Transverse colon (tissue), 4 donors: ENCODE measurements around the gene ZNF236. TPM values are rescaled to one million over a fixed set of nuclear protein-coding genes. Genes with fewer than 3 reads are reported as not detected.

Source experiments
- DNase-seq: peaks from one replicate; pipeline ENCODE4 v3.0.0-alpha.2; 2019
- H3K27ac ChIP-seq, 4 donors: fragments of 200-600 bp; sonication (generic); 2 replicates each; pipeline ENCODE4 v1.5.1; 2016 to 2018; ENCODE audit warnings: inconsistent platforms in 4 of 4
- H3K27me3 ChIP-seq: fragments of 200-600 bp; sonication (generic); 2 replicates; pipeline ENCODE4 v1.5.1; 2017; ENCODE audit warnings: inconsistent platforms
- H3K36me3 ChIP-seq, 4 donors: fragments of 200-600 bp; sonication (generic); 2 replicates each; pipeline ENCODE4 v1.5.1; 2017 to 2019; ENCODE audit warnings: inconsistent platforms in 4 of 4
- H3K4me1 ChIP-seq, 4 donors: fragments of 200-600 bp; sonication (generic); 2 replicates each; pipeline ENCODE4 v1.5.1; 2017 to 2020; ENCODE audit warnings: inconsistent platforms in 4 of 4
- H3K4me3 ChIP-seq, 4 donors: fragments of 200-600 bp; sonication (generic); 1 replicate in 1 of 4; 2 replicates in 3 of 4; pipeline versions ENCODE4 v1.5.1 to v1.6.1; 2017 to 2019; ENCODE audit warnings: inconsistent platforms in 4 of 4
- H3K9me3 ChIP-seq, 2 donors: fragments of 200-600 bp; sonication (generic); 2 replicates each; pipeline ENCODE4 v1.5.1; 2017 to 2019; ENCODE audit warnings: inconsistent platforms in 2 of 2
- EP300 ChIP-seq: sonication (generic); formaldehyde crosslinking; IDR thresholded peaks from one replicate; pipeline ENCODE4 v1.6.1; 2017; ENCODE audit warnings: antibody characterized with exemption, low read depth
- POLR2A ChIP-seq: fragments of 450-650 bp; IDR thresholded peaks from one replicate; pipeline ENCODE4 v1.6.1; 2016; ENCODE audit warnings: antibody characterized with exemption, mild to moderate bottlenecking, moderate library complexity
- POLR2AphosphoS5 ChIP-seq, 3 donors: sonication (generic); formaldehyde crosslinking; IDR thresholded peaks; one replicate each; pipeline ENCODE4 v1.6.1; 2016; ENCODE audit warnings: antibody characterized with exemption in 3 of 3
- WGBS, 2 donors: methylation state at CpG; one replicate each; pipeline ENCODE4 v1.1.5; 2018; ENCODE audit warnings: low coverage in 1 of 2; 5-methylcytosine and 5-hydroxymethylcytosine counted together
- in situ Hi-C, 4 donors: fragments of 200-750 bp; cut with MboI; loops; one replicate each; pipeline versions ENCODE4 v1.15.0 to v1.15.1; 2017; ENCODE audit warnings: low sequenced_read_pairs in 3 of 4, low pct_ligation_motif_present in 1 of 4, low pct_unique_long_range_greater_than_20kb in 1 of 4
- intact Hi-C: fragments of 100-400 bp; cut with DNase I; formaldehyde crosslinking; loops from one replicate; pipeline ENCODE4 v1.15.1; 2023; ENCODE audit warnings: low total_unique reads
- total RNA-seq, 4 donors: library from RNA; depleted of rRNA; stranded (reverse); fragments of >200 nt; gene quantifications; one replicate each; pipeline ENCODE4 v1.1.0, GENCODE V29; 2016
- TF ChIP-seq, protein P1 (sequence below), 5 experiments: fragments of 200-600 bp in 3 of 5; fragments of 450-650 bp in 2 of 5; sonication (generic) in 3 of 5; IDR thresholded peaks; 1 replicate in 2 of 5; 2 replicates in 3 of 5; pipeline ENCODE4 v1.5.1; 2016 to 2017; ENCODE audit warnings: antibody characterized with exemption in 5 of 5, inconsistent platforms in 3 of 5, mild to moderate bottlenecking in 2 of 5, moderate library complexity in 1 of 5

Gene ZNF236
- total RNA-seq, 4 donors from 2014 or later = 18.3 to 82.8 (median 43.7) TPM

DNA sequence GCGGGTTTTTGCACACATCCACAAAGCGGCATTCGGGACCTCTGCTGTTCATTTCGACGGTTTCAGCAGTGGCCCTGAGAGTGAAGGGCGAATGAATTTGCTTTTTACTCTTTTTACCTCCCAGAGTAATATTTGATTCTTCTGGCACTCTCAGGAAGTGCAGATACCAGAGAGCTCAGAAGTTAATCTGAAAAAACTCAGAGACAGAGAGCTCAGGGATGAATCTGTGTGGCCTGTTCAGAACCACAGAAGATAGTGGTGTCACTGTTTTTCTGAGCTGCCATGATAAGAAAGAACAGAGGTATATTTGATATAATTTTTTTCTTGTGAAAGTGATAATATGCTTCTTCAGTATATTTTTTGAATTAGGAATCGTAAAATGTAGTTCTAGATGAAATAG lies 181.0 kb downstream of the ZNF236 start:
- Histone ChIP-seq H3K9me3 (no peaks in the 10 kb centered on the region), H3K4me3 (no peak overlapping the region), H3K4me1 (peaks cover 0 to 6% (median 2%) of the 10 kb centered on the region in 4 donors), H3K27me3 (no peaks in the 10 kb centered on the region), H3K27ac (no peak overlapping the region), H3K36me3 (no peaks in the 10 kb centered on the region)
- DNase-seq = no peak
- in situ Hi-C loops = loop anchor here in 2 of 4 donors (10.0 to 25.0 kb wide), 2 partner anchors 61 to 659 kb away; no protein-coding TSS in a partner anchor
- intact Hi-C loops = no loop called here
- WGBS, 2 donors = 95% methylated on average over 6 to 7 of the region's 7 CpGs
- TF ChIP-seq EP300 (no peak), POLR2AphosphoS5 (IDR thresholded peaks at IDR 0.05) (no peak), POLR2A (no peak)
- TF ChIP-seq, protein P1, sequence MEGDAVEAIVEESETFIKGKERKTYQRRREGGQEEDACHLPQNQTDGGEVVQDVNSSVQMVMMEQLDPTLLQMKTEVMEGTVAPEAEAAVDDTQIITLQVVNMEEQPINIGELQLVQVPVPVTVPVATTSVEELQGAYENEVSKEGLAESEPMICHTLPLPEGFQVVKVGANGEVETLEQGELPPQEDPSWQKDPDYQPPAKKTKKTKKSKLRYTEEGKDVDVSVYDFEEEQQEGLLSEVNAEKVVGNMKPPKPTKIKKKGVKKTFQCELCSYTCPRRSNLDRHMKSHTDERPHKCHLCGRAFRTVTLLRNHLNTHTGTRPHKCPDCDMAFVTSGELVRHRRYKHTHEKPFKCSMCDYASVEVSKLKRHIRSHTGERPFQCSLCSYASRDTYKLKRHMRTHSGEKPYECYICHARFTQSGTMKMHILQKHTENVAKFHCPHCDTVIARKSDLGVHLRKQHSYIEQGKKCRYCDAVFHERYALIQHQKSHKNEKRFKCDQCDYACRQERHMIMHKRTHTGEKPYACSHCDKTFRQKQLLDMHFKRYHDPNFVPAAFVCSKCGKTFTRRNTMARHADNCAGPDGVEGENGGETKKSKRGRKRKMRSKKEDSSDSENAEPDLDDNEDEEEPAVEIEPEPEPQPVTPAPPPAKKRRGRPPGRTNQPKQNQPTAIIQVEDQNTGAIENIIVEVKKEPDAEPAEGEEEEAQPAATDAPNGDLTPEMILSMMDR (IDR thresholded peaks at IDR 0.05) = no peak

DNA sequence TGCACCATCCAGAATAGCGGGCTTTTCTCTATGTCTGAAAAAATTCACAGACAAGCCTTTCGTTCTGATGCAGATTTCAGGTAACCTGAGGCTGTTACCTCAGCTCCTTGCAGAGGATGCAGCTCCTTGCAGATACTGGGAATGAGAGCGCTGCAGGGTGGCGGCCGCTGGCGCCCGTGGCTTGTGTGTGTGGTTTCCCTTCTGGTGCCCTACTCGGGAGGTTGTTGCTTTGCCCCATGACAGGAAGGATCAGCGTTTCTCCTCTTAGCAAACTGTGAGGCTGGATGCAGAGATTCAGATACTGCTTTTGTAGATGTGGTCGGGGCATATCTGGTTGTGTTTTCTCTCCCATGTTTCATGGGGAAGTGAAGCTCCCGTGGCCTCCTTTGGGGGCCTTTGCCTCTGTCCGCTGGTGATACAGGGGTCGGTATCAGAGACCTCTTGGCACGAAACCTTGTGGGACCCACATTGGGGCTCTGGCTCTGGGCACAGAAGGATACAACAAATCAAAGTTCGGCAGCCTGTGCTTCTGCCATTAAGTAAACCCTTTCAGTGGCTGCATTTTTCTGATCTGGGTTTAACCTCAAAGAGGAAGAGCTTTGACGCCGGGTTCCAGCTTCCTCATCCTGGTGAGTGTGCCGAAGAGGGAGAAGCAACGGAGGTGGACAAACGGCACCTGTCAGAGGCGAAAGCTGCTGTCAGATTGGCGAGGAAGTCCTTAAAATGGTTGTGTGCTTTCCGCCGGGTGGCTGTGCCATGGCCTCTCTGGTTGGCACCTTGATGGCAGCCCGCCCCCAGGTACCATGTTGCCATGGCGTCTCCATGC lies 182.4 kb downstream of the ZNF236 start:
- no peaks in the 10 kb centered on the region for H3K36me3 ChIP-seq
- no peak for DNase-seq
- no peak overlapping the region for H3K4me3 ChIP-seq
- in situ Hi-C loops = loop anchor here in 2 of 4 donors (10.0 to 25.0 kb wide), 2 partner anchors 60 to 658 kb away; no protein-coding TSS in a partner anchor
- no peaks in the 10 kb centered on the region for H3K9me3 ChIP-seq
- peaks cover 0 to 6% (median 2%) of the 10 kb centered on the region in 4 donors for H3K4me1 ChIP-seq
- 82% methylated on average over 26 of the region's 26 CpGs; no CpG with 5 or more reads in 1 of the 2 donors for WGBS, 2 donors
- H3K27me3 ChIP-seq = no peaks in the 10 kb centered on the region
- intact Hi-C loops = no loop called here
- H3K27ac ChIP-seq = peak overlapping the region; percentile 7 to 30 (median 20)
- no peak for TF ChIP-seq EP300
- TF ChIP-seq POLR2A = no peak
- TF ChIP-seq, protein P1 (IDR thresholded peaks at IDR 0.05) = no peak
- no peak for TF ChIP-seq POLR2AphosphoS5 (IDR thresholded peaks at IDR 0.05)

DNA sequence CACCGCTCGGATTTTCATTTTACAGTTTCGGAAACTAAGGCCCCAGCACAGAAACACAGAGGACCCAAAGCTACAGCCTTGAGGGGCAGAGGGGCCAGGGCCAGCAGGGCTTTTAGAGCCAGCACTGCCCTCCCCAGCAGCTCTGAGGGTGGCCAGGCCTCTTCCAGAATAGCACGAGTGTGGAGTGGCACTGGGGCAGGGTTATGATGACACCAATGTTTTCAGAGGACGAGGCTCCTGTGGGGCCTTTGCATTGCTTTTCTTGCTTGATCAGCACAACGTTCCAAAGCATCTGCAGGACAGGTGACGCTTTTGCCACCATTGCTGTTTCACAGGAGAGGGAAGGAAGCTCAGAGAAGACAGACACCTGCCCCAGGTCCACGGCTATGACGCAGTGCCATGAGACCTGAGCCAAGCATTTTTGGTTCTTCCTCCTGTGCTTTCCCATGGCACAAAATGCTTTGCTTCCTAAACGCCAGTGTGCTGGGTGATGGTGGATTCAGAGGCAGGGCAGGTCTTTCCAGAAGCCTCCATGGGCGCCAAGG lies 183.4 kb downstream of the ZNF236 start:
- 80% methylated on average over 11 of the region's 11 CpGs; no CpG with 5 or more reads in 1 of the 2 donors for WGBS, 2 donors
- peak overlapping the region; percentile 8 to 42 (median 30) for H3K27ac ChIP-seq

More for the DNA sequence above, 183.4 kb downstream of the ZNF236 start:
- Histone ChIP-seq H3K9me3 (no peaks in the 10 kb centered on the region), H3K27me3 (no peaks in the 10 kb centered on the region), H3K4me3 (no peak overlapping the region), H3K36me3 (no peaks in the 10 kb centered on the region), H3K4me1 (peaks cover 0 to 1% (median under 1%) of the 10 kb centered on the region in 4 donors)
- intact Hi-C loops = no loop called here
- no peak for DNase-seq
- no peak for TF ChIP-seq EP300
- no peak for TF ChIP-seq POLR2A
- TF ChIP-seq, protein P1 (IDR thresholded peaks at IDR 0.05) = no peak
- no peak for TF ChIP-seq POLR2AphosphoS5 (IDR thresholded peaks at IDR 0.05)
- in situ Hi-C loops = loop anchor here in 2 of 4 donors (10.0 to 25.0 kb wide), 2 partner anchors 59 to 657 kb away; no protein-coding TSS in a partner anchor
